ENCODE results near the gene C3orf18. TPM values are rescaled to one million over a fixed set of nuclear protein-coding genes. Genes with fewer than 3 reads are reported as not detected.

C3orf18 gene
- total RNA-seq, 2 donors from 2014 or later: 2.4 to 2.9 TPM

GRCh38 chr3:50542177-50543034, 25.1 kb downstream of the C3orf18 start:
- Histone ChIP-seq H3K27ac (no peak overlapping the region), H3K27me3 (no peaks in the 10 kb centered on the region), H3K36me3 (no peaks in the 10 kb centered on the region), H3K4me1 (no peaks in the 10 kb centered on the region), H3K9me3 (no peaks in the 10 kb centered on the region), H3K4me3 (no peak overlapping the region), H3K9ac (ENCODE audit: low read depth in 2 of 2, low read length in 2 of 2) (no peak overlapping the region)
- peak; percentile 85 for TF ChIP-seq CTCF (IDR thresholded peaks at IDR 0.05)
- peak; percentile 77 for DNase-seq
- intact Hi-C loops (cut with DNase I): loop anchor here (2.0 to 5.0 kb wide), 2 partner anchors 106 to 195 kb away; partner anchors contain the start of gene ZMYND10

GRCh38 chr3:50539356-50540286, 27.9 kb downstream of the C3orf18 start:
- Histone ChIP-seq H3K9me3 (no peaks in the 10 kb centered on the region), H3K27ac (no peak overlapping the region), H3K36me3 (no peaks in the 10 kb centered on the region), H3K4me3 (no peak overlapping the region), H3K27me3 (no peaks in the 10 kb centered on the region), H3K9ac (ENCODE audit: low read depth in 2 of 2, low read length in 2 of 2) (no peak overlapping the region), H3K4me1 (no peaks in the 10 kb centered on the region)
- no peak for TF ChIP-seq CTCF (IDR thresholded peaks at IDR 0.05)
- intact Hi-C loops (cut with DNase I): loop anchor here (5.0 kb wide), 1 partner anchor 192 kb away; the partner anchor contains the start of gene ZMYND10
- no peak for DNase-seq

DNA sequence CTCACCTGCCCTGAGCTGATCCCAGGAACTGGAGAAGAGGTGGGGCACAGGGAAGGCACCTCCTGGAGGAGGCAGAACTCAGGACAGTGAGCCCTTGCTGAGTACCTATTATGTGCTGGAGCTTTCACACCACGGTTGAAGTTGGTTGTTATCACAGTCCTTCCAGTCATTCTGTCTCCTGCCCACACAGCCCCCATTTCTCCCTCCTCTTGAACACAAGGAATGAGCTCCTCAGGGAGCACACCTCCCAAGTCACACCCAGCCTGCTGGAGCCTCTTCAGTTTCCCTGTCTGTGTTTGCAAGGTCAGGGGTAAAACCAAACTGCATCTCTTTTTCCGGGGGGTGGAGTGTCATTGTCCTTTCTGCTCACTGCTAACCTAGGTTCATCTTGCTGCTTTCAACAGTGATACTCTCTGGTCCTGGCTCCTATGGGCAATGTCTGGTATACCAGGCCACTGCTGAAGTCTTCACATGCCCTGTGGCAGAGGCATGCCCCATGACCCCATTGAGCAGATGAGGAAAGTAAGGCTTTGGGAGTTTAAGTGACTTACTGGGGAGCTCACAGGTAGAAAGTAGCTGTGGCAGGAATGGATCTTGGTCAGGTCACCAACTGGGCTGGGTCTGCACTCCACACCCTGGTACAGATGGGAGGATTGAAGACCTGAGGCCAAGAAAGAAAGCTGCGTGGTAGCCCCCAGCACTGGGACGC, 30.0 kb downstream of the C3orf18 start:
- no peaks in the 10 kb centered on the region for H3K36me3 ChIP-seq
- intact Hi-C loops (cut with DNase I): no loop called here
- no peak overlapping the region for H3K9ac ChIP-seq (ENCODE audit: low read depth in 2 of 2, low read length in 2 of 2)
- no peak for DNase-seq
- H3K4me1 ChIP-seq: no peaks in the 10 kb centered on the region
- H3K4me3 ChIP-seq: no peak overlapping the region
- H3K27me3 ChIP-seq: no peaks in the 10 kb centered on the region
- no peaks in the 10 kb centered on the region for H3K9me3 ChIP-seq
- H3K27ac ChIP-seq: no peak overlapping the region
- TF ChIP-seq CTCF (IDR thresholded peaks at IDR 0.05): no peak

GRCh38 chr3:50536471-50537180, 30.9 kb downstream of the C3orf18 start:
- intact Hi-C loops (cut with DNase I): no loop called here
- no peaks in the 10 kb centered on the region for H3K36me3 ChIP-seq
- no peak for TF ChIP-seq CTCF (IDR thresholded peaks at IDR 0.05)

More at GRCh38 chr3:50536471-50537180, 30.9 kb downstream of the C3orf18 start:
- no peak overlapping the region for H3K4me3 ChIP-seq
- no peaks in the 10 kb centered on the region for H3K4me1 ChIP-seq
- no peaks in the 10 kb centered on the region for H3K27me3 ChIP-seq
- no peak overlapping the region for H3K9ac ChIP-seq (ENCODE audit: low read depth in 2 of 2, low read length in 2 of 2)
- no peaks in the 10 kb centered on the region for H3K9me3 ChIP-seq
- no peak for DNase-seq
- no peak overlapping the region for H3K27ac ChIP-seq
